NB4 (cell line): ENCODE measurements around the gene SF3A1.
A peak's percentile ranks its signal among the peaks of the same experiment; 100 is the strongest.

Source experiments
- DNase-seq: peaks from one replicate; pipeline ENCODE4 v3.0.0; 2010; ENCODE audit warnings: low read depth
- H3K4me3 ChIP-seq: one replicate; pipeline ENCODE4 v1.5.1; 2011; ENCODE audit warnings: mild to moderate bottlenecking, low read depth, low read length, moderate library complexity
- MYC ChIP-seq: IDR thresholded peaks from 2 replicates; pipeline ENCODE4 v1.6.1; 2011; ENCODE audit warnings: low read depth, low read length
- POLR2A ChIP-seq: IDR thresholded peaks from 2 replicates; pipeline ENCODE4 v1.6.1; 2011; ENCODE audit warnings: mild to moderate bottlenecking; ENCODE audit not compliant: insufficient read length; ENCODE audit errors: extremely low read depth
- TF ChIP-seq, protein P1 (sequence below): IDR thresholded peaks from one replicate; pipeline ENCODE4 v1.5.1; 2012; ENCODE audit warnings: low read depth, low read length
- TF ChIP-seq, protein P2 (sequence below): IDR thresholded peaks from 2 replicates; pipeline ENCODE4 v1.6.1; 2011; ENCODE audit warnings: low read depth, low read length

SF3A1 gene

DNA sequence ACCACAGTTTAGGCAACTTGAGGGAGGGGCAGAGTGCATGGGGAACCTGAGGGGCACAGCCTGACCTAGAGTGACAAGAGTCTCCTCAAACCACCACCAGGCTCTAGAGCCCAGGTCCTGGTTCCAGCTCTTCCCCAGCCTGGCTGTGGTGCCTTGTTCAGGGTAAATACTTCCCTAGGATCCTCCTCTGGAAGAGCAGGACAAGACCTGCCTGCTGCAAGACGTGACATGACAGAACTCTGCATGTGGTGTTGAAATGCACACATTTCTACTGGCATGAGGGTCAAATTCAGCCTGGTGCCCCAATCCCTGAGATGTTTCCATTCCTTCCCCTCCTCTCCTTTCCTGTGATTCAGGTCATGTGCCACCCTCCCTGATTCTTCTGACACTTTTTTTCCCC is 43.5 kb upstream of the SF3A1 start:
- TF ChIP-seq, protein P1, sequence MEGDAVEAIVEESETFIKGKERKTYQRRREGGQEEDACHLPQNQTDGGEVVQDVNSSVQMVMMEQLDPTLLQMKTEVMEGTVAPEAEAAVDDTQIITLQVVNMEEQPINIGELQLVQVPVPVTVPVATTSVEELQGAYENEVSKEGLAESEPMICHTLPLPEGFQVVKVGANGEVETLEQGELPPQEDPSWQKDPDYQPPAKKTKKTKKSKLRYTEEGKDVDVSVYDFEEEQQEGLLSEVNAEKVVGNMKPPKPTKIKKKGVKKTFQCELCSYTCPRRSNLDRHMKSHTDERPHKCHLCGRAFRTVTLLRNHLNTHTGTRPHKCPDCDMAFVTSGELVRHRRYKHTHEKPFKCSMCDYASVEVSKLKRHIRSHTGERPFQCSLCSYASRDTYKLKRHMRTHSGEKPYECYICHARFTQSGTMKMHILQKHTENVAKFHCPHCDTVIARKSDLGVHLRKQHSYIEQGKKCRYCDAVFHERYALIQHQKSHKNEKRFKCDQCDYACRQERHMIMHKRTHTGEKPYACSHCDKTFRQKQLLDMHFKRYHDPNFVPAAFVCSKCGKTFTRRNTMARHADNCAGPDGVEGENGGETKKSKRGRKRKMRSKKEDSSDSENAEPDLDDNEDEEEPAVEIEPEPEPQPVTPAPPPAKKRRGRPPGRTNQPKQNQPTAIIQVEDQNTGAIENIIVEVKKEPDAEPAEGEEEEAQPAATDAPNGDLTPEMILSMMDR = no peak
- TF ChIP-seq, protein P2, sequence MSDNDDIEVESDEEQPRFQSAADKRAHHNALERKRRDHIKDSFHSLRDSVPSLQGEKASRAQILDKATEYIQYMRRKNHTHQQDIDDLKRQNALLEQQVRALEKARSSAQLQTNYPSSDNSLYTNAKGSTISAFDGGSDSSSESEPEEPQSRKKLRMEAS = no peak
- no peak for TF ChIP-seq POLR2A
- TF ChIP-seq MYC = no peak
- no peak overlapping the region for H3K4me3 ChIP-seq
- DNase-seq = no peak

DNA sequence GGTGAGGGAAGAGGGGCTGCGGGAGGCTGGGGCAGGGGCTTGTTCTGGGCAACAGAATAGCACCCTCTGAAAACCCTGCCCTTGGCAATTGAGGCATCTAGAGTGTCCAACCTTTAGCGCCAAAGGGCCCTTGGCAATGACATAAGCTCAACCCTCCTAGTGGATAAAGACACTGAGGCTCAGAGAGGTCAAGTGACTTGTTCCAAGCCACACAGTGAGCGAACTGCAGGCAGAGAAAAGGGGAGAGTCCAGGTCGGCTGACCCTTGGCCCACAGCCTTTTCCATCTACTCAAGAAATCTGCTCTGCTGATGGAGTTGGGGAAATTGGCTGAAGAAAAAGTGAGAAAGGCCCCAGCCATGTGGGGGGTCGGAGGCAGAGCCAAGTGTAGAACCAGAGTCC is 43.0 kb upstream of the SF3A1 start:
- DNase-seq = no peak
- no peak overlapping the region for H3K4me3 ChIP-seq
- TF ChIP-seq POLR2A (no peak), MYC (no peak)
- TF ChIP-seq, protein P2 = no peak
- TF ChIP-seq, protein P1 = no peak

DNA sequence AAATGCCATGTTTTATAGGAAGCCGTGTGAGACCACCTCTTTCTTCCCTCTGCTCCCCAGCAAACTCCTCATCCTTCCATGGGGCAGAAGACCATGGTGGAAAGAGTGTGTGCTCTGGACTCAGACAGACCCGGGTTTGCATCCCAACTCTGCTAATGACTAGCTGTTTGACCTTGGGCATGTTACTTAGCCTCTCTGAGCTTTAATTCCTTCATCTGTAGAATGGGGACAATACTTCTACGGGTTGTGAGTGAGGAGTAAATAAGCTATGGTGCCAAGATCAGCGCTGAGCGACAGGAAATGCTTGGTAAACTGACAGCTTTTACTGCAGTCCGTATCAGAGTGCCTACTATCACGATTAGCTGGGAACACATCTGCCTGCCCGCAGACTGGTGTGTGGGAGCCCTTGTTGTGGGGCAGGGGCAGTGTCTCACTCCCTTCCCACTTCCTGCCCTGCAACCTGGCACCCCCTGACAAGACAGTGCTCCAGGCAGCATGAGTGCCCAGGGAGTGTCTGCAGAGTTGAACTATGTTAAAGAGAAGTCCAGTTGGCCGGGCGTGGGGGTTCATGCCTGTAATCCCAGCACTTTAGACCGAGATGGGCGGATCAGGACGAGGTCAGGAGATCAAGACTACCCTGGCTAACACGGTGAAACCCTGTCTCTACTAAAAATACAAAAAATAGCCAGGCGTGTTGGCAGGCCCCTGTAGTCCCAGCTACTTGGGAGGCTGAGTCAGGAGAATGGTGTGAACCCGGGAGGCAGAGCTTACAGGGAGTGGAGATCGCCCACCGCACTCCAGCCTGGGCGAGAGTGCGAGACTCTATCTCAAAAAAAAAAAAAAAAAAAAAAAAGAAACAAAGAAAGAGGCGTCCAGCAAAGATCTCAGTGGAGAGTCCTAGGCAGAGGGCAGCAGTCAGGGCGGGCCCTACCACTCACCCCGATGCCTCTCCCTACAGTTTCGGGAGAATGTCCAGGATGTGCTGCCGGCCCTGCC is 42.3 kb upstream of the SF3A1 start:
- TF ChIP-seq, protein P2 = no peak
- no peak for TF ChIP-seq MYC
- no peak for TF ChIP-seq POLR2A
- TF ChIP-seq, protein P1 = no peak
- H3K4me3 ChIP-seq = no peak overlapping the region
- peak; percentile 83 for DNase-seq

DNA sequence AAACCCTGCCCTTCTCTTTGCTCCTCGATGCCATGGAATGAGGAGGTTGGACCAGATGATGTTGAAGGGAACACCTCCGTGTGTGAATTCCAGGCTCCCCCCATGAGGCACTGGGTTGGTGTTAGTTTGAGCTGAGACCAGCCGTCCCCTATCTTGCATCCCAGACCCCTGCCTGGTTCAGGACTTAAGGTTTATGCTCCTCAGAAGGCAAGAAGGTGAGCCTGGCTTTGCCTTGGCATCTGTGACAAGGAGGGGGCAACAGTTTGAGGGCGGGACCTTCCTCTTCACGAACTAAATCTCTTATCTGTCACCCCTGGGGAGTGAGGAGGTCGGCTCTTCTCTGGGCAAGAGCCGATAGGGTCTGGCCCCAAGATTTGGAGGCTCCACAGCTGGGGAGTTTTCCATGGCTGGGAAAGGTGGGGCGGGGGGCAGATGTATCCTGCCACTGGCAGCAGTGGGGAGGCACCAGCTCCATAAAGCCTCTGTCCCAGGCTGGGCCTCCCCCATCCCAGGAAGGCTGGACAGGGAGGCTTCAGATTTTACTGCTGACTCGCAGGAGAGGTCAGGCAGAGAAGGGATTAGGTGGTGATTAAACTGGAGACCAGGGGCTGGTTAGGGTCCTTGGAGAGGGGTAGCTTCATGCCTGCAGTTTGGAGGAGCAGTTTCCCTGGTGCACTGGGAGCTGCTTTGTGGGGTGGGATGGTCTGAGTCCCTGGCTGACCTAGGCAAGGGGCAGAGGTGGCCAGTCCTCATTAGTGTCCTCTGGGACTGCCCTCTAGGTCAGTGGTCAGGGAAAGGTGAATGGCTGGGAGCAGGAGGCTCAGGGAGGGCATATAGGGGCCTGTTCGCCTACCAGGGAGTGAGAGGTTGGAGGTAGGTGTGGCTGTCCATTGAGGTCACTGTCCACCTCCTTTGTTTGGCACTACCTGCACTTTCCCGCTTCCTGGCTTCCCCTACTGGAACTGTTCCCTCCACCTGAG is 41.3 kb upstream of the SF3A1 start:
- H3K4me3 ChIP-seq = no peak overlapping the region
- no peak for DNase-seq
- TF ChIP-seq POLR2A (no peak), MYC (no peak)
- TF ChIP-seq, protein P2 = no peak
- TF ChIP-seq, protein P1 = no peak

DNA sequence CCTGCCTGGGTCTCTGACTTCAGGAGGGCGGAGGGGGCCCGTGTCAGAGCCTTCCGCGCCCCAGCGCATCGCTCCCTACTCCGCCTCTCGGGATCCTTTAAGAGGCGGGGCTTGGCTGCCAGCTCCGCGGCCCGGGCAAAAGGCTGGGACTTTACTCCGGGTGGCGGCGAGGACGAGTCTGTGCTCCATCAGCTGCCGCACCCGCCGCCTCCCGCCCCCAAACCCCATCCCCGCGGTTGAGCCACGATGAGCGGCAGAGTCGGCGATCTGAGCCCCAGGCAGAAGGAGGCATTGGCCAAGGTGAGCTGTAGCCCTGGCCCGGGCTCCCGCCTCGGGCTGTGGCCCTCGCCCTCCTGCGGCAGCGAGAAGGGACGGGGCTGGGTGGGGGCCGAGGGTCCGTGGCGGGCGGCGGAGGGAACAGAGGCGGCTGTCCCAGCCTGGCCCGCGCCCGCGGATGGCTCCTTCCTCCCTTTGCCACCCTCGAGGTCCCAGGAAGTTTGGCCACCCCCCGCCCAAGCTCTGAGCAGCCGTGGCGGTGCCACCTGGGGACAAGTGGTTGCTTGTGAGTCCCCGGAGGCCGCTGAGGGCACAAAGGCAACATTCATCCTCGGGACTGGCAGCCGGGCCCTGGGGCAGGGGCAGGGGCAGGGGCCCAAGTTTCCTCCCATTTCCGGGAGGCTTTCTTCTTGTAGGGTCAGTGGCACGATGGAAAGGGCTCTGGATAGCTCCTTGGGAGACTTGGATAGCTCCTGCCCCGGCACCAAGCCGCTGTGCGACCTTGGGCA is 40.4 kb upstream of the SF3A1 start, which contains the start of gene SEC14L2:
SEC14L2 (plus strand) TSS at position 148 of the 785 bp plus-strand sequence; CDS start at position 247, 99 bp downstream.
- no peak for DNase-seq
- no peak for TF ChIP-seq MYC
- TF ChIP-seq, protein P1 = no peak
- no peak for TF ChIP-seq POLR2A
- TF ChIP-seq, protein P2 = no peak
- no peak within 1 kb of the TSS for H3K4me3 ChIP-seq
